GM19467 (cell line): ENCODE measurements around the gene CCDC188.

ENCODE experiments used
- ATAC-seq: cut with Tn5 transposase; IDR thresholded peaks from one replicate; pipeline ENCODE4 v1.9.1; 2021; ENCODE audit warnings: mild to moderate bottlenecking, moderate library complexity; ENCODE audit not compliant: unreplicated experiment

CCDC188 gene

DNA sequence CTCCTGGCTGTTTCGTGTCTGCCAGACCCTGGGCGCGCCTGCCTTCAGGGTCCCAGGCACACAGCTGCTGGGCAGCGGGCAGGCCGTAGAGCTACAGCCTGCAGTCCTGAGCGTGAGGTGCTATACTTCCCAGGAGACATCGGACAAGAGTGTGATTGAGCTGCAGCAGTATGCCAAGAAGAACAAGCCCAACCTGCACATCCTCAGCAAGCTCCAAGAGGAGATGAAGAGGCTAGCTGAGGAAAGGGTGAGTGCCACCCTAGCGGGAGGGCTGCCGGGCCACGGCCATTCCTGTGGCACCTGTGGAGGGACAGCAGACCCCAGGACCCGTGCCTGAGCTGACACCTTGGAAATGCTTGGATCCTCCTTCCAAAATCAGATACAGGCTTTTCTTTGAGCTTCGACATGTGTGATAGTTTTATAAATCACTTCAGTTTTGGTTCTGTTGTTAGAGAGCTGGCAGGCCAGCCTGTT, 42.1 kb downstream of the CCDC188 start:
- ATAC-seq: no peak

DNA sequence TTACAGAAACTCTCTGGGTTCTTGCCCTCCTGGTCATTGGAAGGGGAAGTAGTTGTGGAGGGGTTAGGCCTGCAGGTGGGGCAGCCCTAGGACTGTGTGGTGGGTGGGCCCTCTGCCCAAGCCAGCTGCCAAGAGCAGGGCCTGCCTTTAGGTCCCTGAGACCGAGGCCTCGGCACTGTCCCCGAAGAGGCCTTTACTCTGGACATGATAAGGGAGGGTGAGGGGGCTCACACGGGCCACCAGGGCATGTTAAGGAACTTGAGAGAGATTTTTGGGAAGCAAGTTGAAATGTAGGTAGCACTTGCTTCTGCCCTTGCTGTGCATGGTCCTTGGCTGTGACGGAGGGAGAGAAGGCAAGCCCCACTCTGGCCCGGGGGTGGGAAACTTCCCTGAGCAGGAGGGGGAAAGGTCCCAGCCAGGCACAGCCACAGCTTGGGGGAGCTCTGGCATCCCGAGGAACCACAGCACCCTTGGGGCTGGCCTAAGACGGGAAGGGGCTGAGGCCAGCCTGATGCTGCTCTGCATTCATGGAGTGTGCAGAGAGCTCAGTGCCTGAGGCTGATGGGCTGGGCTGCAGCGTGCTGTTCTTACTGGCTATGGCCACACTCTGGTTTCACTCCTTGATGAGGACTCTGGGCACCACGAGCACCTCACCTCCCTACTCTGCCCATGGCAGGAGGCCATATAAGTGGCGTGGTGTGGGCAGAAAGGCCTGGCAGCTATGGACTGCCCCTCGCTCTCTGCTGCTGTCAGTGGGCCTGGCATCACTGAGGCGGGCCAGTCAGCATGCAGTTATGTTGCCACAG, 42.7 kb downstream of the CCDC188 start:
- ATAC-seq: no peak

DNA sequence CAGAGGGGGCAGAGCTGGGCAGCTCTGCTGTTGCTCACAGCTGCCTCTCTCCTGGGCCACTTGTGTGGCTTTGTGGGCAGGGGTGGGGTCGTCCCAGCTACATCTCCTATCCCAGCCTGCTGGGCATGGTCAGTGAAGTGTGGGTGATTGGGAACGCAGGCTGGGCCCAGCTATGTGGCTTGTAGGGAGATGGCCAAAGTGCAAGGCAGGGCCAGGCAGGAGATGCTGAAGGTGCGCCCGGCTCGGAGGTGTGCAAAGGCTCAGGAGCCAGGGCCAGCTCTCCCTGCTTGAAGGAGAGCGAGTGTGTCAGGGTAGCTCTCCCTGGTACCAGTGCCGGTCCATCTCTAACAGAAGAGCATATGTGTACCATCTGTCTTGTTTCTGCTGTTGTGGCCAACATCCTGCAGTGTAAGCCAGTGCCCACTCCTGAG, 43.4 kb downstream of the CCDC188 start:
- ATAC-seq: no peak

DNA sequence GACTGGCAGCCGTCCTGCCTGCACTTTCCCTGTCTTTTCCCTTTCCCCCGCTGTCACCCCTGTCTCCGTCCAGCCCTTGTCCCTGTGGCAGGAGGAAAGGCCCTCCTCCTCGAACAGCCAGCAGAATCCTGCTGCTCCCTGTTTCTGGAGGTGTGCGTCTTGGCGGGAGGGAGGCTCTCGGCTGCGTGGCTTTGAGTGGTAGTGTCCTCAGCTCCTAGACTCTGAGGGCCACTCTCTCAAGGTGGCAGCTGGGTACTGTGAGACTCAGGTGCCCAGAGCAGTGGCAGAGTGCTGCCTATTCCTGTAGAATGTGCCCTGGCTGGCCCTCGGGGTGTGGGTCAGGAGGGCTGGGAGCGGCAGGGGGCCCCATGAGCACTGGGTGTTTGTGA, 44.0 kb downstream of the CCDC188 start:
- ATAC-seq: no peak

DNA sequence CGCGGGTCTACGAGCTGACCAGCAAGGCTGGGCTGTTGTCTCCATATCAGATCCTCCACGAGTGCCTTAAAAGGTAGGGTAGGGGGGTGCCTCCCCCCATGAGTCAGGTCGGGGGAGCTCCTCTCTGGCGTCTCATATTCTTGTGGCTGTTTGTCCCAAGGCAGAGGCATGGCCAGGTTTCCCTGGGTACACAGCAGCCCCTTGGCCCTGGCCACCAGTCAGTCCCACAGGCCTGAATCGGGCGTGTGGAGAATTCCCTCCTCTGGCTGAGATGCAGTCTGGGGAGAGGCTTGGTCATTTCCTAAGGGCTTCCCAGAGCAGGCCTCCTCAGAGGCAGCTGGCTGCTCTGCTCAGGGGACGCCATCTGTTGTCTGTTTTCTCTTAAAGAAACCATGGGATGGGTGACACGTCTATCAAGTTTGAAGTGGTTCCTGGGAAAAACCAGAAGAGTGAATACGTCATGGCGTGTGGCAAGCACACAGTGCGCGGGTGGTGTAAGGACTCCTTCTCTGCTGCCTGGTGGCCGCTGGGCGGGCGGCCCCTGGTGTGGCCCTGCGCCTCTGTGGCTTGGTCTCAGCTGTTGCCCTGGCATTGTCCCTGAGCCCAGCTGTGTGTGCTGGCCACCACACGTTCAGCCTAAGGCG, 44.5 kb downstream of the CCDC188 start:
- ATAC-seq: no peak

DNA sequence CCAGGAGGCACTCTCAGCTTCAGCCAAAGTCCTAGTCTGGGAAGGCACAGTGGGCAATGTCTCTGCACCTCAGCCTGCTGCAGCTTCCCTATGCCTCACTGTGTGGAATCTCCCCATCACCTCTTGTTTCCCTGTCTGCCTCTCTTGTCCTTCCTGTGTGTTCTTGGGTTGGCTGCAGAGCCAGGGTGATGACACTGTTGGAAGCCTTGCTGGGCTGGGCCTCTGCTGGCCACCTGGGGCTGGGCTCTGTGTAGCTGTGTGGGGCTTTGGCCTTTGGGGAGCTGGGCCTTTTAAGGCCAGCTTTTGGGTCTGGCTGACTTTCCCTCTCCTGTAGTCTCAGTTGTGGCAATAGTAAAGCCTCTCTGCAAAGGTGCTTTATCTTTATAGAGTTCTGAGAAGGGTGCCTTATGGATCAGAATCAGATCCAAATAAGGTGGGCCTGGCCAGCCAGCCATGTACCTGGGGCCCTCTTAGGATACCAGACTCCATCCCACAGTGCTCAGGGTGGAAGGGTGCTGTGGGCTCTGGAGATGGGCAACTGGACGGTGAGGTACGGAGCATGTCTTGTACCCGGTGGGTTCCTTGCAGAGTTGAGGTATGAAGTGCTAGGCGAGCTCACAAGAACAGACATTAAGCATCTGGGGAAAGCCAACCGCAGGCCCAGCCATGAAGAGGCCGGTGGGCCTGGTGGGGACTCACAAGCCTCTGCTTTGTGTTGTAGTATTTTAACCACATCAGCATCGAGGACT, 45.2 kb downstream of the CCDC188 start:
- no peak for ATAC-seq

DNA sequence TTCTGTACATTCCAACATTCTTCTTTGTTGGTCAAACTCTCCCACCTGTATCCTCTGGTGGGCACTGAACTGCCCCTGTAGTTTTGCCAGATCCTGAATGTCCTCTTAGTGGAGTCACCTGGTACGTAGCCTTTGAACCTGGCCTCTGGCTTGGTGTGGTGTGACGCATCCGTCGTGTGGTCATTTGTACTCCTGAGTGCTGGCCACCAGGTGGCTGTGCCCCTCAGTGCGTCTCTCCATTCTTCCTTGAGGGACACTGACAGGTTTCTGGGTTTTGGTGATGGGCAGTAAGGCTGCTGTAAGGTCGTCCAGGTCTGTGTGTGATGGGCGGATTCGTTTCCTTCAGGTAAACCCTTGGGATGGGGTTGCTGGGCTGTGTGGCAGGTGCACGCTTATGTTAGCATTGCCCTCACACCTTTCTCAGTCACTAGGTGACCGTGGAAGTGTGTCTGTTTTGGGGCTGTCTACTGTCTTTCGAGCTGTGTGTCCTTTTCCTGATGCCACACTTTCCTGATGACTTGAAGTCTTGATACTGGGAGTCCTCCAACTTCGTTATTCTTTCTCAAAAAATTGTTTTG, 48.6 kb downstream of the CCDC188 start:
- no peak for ATAC-seq

DNA sequence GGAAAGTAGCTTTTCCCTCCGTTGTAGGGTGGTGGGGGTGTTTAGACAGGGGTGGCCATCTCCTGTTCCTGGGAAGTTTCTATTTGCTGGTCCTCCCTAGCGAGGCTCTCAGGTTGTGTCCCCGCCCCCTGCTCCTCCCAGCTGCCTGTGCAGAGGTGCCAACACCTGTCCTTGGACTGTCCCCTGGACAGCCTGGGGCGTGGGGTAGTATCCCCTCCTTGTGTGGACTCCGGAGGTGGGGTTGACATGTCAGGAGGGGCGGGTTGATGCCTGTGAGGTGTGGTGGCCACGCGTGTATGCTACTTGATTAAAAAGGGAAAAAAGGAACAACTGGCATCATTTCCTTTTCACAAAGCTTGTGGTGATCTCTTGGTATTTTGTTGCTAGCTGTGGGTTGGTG, 49.2 kb downstream of the CCDC188 start:
- ATAC-seq: no peak

DNA sequence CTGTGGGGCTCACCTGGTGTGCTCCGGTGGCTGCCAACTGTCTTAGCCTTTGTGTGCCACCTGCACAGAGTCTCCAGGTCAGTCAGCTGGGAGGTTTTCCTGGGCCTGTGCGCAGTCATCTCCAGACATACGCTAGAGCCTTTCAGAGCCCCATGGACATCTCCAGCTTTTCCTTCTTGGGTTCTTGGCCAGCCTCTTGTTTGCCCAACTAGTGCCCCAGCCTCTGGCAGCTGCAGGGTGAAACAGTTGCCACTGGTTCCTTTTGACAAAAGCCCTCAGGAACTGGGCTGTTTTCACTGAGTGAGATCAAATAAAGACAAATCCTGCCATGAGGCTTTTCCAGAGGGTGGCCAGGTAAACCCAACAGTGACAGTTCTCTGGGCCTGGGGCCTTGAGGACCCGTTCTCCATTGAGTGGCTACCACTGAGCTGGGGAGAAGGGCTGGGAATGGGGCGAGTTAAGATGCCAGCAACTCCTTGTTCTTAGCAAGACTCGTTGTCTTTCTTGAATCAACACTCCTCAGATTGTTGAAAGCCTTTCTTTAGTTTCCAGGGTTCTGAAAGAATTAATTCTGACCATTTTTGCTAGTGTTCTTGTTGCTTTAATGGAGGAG, 51.6 kb downstream of the CCDC188 start:
- no peak for ATAC-seq
